DND-41 (cell line): Measurements from ENCODE around the gene OSTC.

Experiments
- CTCF ChIP-seq: IDR thresholded peaks from 2 replicates; pipeline ENCODE4 v1.5.1; 2012; ENCODE audit warnings: borderline replicate concordance, low read length, moderate library complexity, mild to moderate bottlenecking; ENCODE audit not compliant: poor library complexity, severe bottlenecking; ENCODE audit errors: extremely low read depth
- EZH2 ChIP-seq: IDR thresholded peaks from 3 replicates; pipeline ENCODE4 v1.6.1; 2012; ENCODE audit warnings: borderline replicate concordance, low read depth, mild to moderate bottlenecking, moderate library complexity, low read length, inconsistent platforms; ENCODE audit not compliant: severe bottlenecking

- TF ChIP-seq CTCF (no peak), EZH2 (no peak)
Observed at GRCh38 chr4:108649863-108650211, 562 bp upstream of the OSTC start.
